GM21619 (cell line): ENCODE data around the gene JAGN1.
"Not testable (repeated sequence)": the region's sequence is repeated elsewhere in the genome, so short reads cannot be mapped to it uniquely, and the experiment has no call there.

Experiments
- ATAC-seq: cut with Tn5 transposase; IDR thresholded peaks from one replicate; pipeline ENCODE4 v1.9.1; 2021; ENCODE audit not compliant: unreplicated experiment

Gene JAGN1

GRCh38 chr3:9866639-9867038 is 23.8 kb upstream of the JAGN1 start:
- ATAC-seq: no peak

- ATAC-seq: no peak
Observed at GRCh38 chr3:9867106-9867505, 23.3 kb upstream of the JAGN1 start.

GRCh38 chr3:9869955-9870354 is 20.5 kb upstream of the JAGN1 start:
- no peak for ATAC-seq

GRCh38 chr3:9870978-9871377 is 19.4 kb upstream of the JAGN1 start:
- ATAC-seq: no peak

GRCh38 chr3:9872067-9872466 is 18.3 kb upstream of the JAGN1 start:
- not testable (repeated sequence) for ATAC-seq

GRCh38 chr3:9875448-9875847 is 15.0 kb upstream of the JAGN1 start:
- no peak for ATAC-seq

GRCh38 chr3:9876255-9876654 is 14.2 kb upstream of the JAGN1 start:
- not testable (repeated sequence) for ATAC-seq

GRCh38 chr3:9876991-9877390 is 13.4 kb upstream of the JAGN1 start:
- no peak for ATAC-seq

- no peak for ATAC-seq
Observed at GRCh38 chr3:9878700-9879099, 11.7 kb upstream of the JAGN1 start.

- ATAC-seq: no peak
Observed at GRCh38 chr3:9879830-9880549, 10.4 kb upstream of the JAGN1 start, which contains the start of gene CIDEC. CIDEC (minus strand) TSS chr3:9880253; CDS start chr3:9878486, 1,767 bp downstream.

GRCh38 chr3:9881441-9881840 is 9.0 kb upstream of the JAGN1 start:
- no peak for ATAC-seq

- ATAC-seq: no peak
Observed at GRCh38 chr3:9883706-9884554, 6.5 kb upstream of the JAGN1 start.

GRCh38 chr3:9884555-9885165 is 5.8 kb upstream of the JAGN1 start:
- ATAC-seq: no peak

- no peak for ATAC-seq
Observed at GRCh38 chr3:9886328-9886727, 4.1 kb upstream of the JAGN1 start.

GRCh38 chr3:9887480-9887879 is 2.9 kb upstream of the JAGN1 start:
- ATAC-seq: no peak

GRCh38 chr3:9888540-9888939 is 1.9 kb upstream of the JAGN1 start:
- ATAC-seq: no peak

- no peak for ATAC-seq
Observed at GRCh38 chr3:9889405-9889804, 1.0 kb upstream of the JAGN1 start.

GRCh38 chr3:9891072-9891622 is 737 bp downstream of the JAGN1 start:
- ATAC-seq: no peak

GRCh38 chr3:9893739-9894138 is 3.3 kb downstream of the JAGN1 start:
- no peak for ATAC-seq

GRCh38 chr3:9895715-9896114 is 5.3 kb downstream of the JAGN1 start:
- not testable (repeated sequence) for ATAC-seq

- ATAC-seq: not testable (repeated sequence)
Observed at GRCh38 chr3:9896755-9897407, 6.5 kb downstream of the JAGN1 start.
